Measurements from ENCODE around the gene MAST2. TPM values are rescaled to one million over a fixed set of nuclear protein-coding genes. Genes with fewer than 3 reads are reported as not detected.

MAST2 gene
- total RNA-seq, 1 experiment from 2014 or later: 38.4 TPM

DNA sequence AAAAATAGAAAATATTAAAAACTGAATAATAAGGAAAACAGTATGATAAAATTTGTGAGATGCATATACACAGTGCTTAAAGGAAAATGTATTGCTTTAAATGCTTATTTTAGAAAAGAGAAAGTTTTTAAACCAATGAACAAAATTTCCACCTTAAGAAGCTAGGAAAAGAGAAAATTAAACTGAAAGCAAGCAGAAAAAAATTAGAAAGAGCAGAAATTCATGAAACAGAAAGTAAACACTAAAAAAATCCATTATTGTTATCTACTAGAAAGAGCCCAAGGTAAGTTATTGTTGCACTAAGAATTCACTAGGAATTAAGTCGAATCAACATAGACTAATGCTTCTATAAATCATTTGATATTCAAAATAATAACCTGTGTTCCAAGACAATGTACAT, 261.3 kb downstream of the MAST2 start:
- CTCF ChIA-PET: no interaction called here

DNA sequence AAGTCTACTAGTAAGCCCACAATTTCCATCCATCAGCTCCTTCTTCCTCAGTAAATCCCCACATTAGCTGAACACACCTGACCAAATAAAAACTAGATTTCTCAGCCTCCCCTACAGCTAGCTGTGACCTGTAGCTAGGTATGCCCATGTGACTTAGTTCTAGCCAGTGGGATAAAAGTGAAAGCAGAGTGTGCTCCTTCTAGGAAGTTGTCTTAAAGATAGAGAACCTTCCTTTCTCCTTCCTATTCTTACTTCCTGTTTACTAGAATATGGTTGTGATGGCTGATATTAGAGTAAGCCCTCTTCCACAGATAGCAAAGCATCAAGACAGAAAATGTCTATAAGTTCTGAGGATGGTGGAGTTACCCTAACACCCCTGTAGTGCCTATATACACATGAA, 262.0 kb downstream of the MAST2 start:
- no peaks in the 10 kb centered on the region for H3K4me1 ChIP-seq (ENCODE audit: insufficient read depth, low read length, poor library complexity, severe bottlenecking)
- H3K36me3 ChIP-seq (ENCODE audit: insufficient read depth, low read length, poor library complexity, severe bottlenecking): peaks cover 10% of the 10 kb centered on the region
- TF ChIP-seq, protein P1, sequence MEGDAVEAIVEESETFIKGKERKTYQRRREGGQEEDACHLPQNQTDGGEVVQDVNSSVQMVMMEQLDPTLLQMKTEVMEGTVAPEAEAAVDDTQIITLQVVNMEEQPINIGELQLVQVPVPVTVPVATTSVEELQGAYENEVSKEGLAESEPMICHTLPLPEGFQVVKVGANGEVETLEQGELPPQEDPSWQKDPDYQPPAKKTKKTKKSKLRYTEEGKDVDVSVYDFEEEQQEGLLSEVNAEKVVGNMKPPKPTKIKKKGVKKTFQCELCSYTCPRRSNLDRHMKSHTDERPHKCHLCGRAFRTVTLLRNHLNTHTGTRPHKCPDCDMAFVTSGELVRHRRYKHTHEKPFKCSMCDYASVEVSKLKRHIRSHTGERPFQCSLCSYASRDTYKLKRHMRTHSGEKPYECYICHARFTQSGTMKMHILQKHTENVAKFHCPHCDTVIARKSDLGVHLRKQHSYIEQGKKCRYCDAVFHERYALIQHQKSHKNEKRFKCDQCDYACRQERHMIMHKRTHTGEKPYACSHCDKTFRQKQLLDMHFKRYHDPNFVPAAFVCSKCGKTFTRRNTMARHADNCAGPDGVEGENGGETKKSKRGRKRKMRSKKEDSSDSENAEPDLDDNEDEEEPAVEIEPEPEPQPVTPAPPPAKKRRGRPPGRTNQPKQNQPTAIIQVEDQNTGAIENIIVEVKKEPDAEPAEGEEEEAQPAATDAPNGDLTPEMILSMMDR (conservative IDR thresholded peaks at IDR 0.05; ENCODE audit: low read depth, low read length): no peak
- TF ChIP-seq EZH2 (IDR thresholded peaks at IDR 0.05; ENCODE audit: borderline replicate concordance, low read depth, low read length, poor library complexity, severe bottlenecking): no peak
- no peak for DNase-seq (ENCODE audit: low spot score)
- no peak overlapping the region for H3K4me3 ChIP-seq (ENCODE audit: low read depth, low read length, poor library complexity, severe bottlenecking)
- POLR2A ChIA-PET (ENCODE audit: low non-redundant PET): no interaction called here
- intact Hi-C loops (cut with micrococcal nuclease; ENCODE audit: unreplicated experiment): no loop called here
- H3K27ac ChIP-seq (ENCODE audit: low read depth, low read length, poor library complexity, severe bottlenecking): no peak overlapping the region
- no TSS peak for BruUV-seq (replicated peaks)
- no peaks in the 10 kb centered on the region for H3K9me3 ChIP-seq (ENCODE audit: low read depth, low read length, poor library complexity, severe bottlenecking)
- H3K27me3 ChIP-seq (replicated peaks; ENCODE audit: insufficient read depth, low read depth, low read length, poor library complexity): no peaks in the 10 kb centered on the region
- CTCF ChIA-PET: no interaction called here

More for the DNA sequence above, 261.3 kb downstream of the MAST2 start:
- H3K4me1 ChIP-seq (ENCODE audit: insufficient read depth, low read length, poor library complexity, severe bottlenecking): no peaks in the 10 kb centered on the region
- BruUV-seq (replicated peaks): no TSS peak
- intact Hi-C loops (cut with micrococcal nuclease; ENCODE audit: unreplicated experiment): no loop called here
- H3K9me3 ChIP-seq (ENCODE audit: low read depth, low read length, poor library complexity, severe bottlenecking): no peaks in the 10 kb centered on the region
- TF ChIP-seq EZH2 (IDR thresholded peaks at IDR 0.05; ENCODE audit: borderline replicate concordance, low read depth, low read length, poor library complexity, severe bottlenecking): no peak
- no peak overlapping the region for H3K27ac ChIP-seq (ENCODE audit: low read depth, low read length, poor library complexity, severe bottlenecking)
- no peak overlapping the region for H3K4me3 ChIP-seq (ENCODE audit: low read depth, low read length, poor library complexity, severe bottlenecking)
- peaks cover 8% of the 10 kb centered on the region for H3K36me3 ChIP-seq (ENCODE audit: insufficient read depth, low read length, poor library complexity, severe bottlenecking)
- no peak for DNase-seq (ENCODE audit: low spot score)
- POLR2A ChIA-PET (ENCODE audit: low non-redundant PET): no interaction called here
- no peaks in the 10 kb centered on the region for H3K27me3 ChIP-seq (replicated peaks; ENCODE audit: insufficient read depth, low read depth, low read length, poor library complexity)

DNA sequence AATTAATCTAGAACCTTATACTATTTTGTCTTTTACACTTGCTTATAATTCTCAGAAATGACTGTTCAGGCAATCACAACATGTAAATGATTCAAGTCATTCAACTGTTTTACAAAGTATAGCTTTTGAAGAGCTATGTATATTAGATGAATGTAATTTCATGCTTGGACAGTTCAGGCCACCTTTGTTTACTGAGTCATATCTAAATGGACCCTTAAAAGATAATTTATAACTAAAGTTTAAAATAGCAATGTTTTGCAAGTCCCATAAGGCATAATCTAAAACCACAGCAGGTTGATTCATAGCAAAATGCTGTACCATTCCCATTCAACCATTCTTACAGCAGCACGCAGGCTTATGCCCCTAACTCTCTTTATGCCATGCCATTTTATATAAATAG, 264.2 kb downstream of the MAST2 start:
- TF ChIP-seq, protein P1 (conservative IDR thresholded peaks at IDR 0.05; ENCODE audit: low read depth, low read length): no peak
- TF ChIP-seq EZH2 (IDR thresholded peaks at IDR 0.05; ENCODE audit: borderline replicate concordance, low read depth, low read length, poor library complexity, severe bottlenecking): no peak
- Histone ChIP-seq H3K9me3 (ENCODE audit: low read depth, low read length, poor library complexity, severe bottlenecking) (no peaks in the 10 kb centered on the region), H3K4me1 (ENCODE audit: insufficient read depth, low read length, poor library complexity, severe bottlenecking) (no peaks in the 10 kb centered on the region), H3K27me3 (replicated peaks; ENCODE audit: insufficient read depth, low read depth, low read length, poor library complexity) (no peaks in the 10 kb centered on the region), H3K36me3 (ENCODE audit: insufficient read depth, low read length, poor library complexity, severe bottlenecking) (peaks cover 5% of the 10 kb centered on the region), H3K4me3 (ENCODE audit: low read depth, low read length, poor library complexity, severe bottlenecking) (no peak overlapping the region), H3K27ac (ENCODE audit: low read depth, low read length, poor library complexity, severe bottlenecking) (no peak overlapping the region)
- ChIA-PET CTCF (no interaction called here), POLR2A (ENCODE audit: low non-redundant PET) (no interaction called here)
- intact Hi-C loops (cut with micrococcal nuclease; ENCODE audit: unreplicated experiment): no loop called here
- DNase-seq (ENCODE audit: low spot score): no peak
- no TSS peak for BruUV-seq (replicated peaks)

DNA sequence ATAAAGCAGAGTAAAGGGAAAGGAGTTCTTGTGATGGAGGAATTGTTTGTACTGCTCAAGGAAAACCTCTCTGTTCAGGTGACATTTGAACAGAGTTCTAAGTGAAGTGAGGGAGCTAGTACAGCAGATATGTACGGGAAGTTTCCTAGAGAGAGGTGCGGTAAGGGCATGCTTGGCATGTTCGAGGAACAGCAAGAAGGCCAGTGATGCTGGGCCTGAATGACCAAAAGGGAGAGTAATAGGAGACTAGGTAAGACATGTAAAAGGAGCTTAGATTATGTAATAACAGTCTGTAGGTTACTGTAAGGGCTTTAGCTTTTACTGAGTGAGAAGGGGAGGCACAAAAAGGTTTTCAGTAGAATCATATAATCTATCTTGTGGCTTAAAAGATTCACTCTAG, 265.1 kb downstream of the MAST2 start:
- no peak for TF ChIP-seq EZH2 (IDR thresholded peaks at IDR 0.05; ENCODE audit: borderline replicate concordance, low read depth, low read length, poor library complexity, severe bottlenecking)
- TF ChIP-seq, protein P1 (conservative IDR thresholded peaks at IDR 0.05; ENCODE audit: low read depth, low read length): no peak
- H3K4me3 ChIP-seq (ENCODE audit: low read depth, low read length, poor library complexity, severe bottlenecking): no peak overlapping the region
- H3K9me3 ChIP-seq (ENCODE audit: low read depth, low read length, poor library complexity, severe bottlenecking): no peaks in the 10 kb centered on the region
- no peak for DNase-seq (ENCODE audit: low spot score)
- POLR2A ChIA-PET (ENCODE audit: low non-redundant PET): no interaction called here
- peaks cover 5% of the 10 kb centered on the region for H3K36me3 ChIP-seq (ENCODE audit: insufficient read depth, low read length, poor library complexity, severe bottlenecking)
- no peaks in the 10 kb centered on the region for H3K4me1 ChIP-seq (ENCODE audit: insufficient read depth, low read length, poor library complexity, severe bottlenecking)
- H3K27me3 ChIP-seq (replicated peaks; ENCODE audit: insufficient read depth, low read depth, low read length, poor library complexity): no peaks in the 10 kb centered on the region
- no TSS peak for BruUV-seq (replicated peaks)
- no peak overlapping the region for H3K27ac ChIP-seq (ENCODE audit: low read depth, low read length, poor library complexity, severe bottlenecking)
- intact Hi-C loops (cut with micrococcal nuclease; ENCODE audit: unreplicated experiment): no loop called here
- CTCF ChIA-PET: interaction anchor here (0.6 kb wide), 1 partner anchor 155 kb away, joined by 4 read pairs; no protein-coding TSS in a partner anchor

All from A673 (cell line).